NCI-H2107 treated with DMSO at 0.1 percent for 48 hours (cell line): ENCODE data around the gene ZNRF3.
"Not testable (repeated sequence)": the region's sequence is repeated elsewhere in the genome, so short reads cannot be mapped to it uniquely, and the experiment has no call there.

Experiments used
- DNase-seq: peaks from one replicate; lab custom pipeline; 2025; ENCODE audit not compliant: unreplicated experiment; lab: John Stamatoyannopoulos, UW

ZNRF3 gene

DNA sequence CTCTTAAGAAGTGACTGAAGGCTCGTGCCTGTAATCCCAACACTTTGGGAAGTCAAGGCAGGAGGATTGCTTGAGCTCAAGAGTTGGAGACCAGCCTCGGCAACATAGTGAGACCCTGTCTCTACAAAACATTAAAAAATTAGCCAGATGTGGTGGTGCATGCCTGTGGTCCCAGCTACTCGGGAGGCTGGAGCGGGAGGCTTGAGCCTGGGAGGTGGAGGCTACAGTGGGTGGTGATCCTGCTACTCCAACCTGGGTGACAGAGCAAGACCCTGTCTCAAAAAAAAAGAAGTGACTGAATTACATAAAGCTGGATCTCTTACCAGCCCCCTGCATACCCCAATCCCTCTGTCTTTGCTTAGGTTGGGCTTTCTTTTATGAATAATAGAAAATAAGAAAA is 120.2 kb downstream of the ZNRF3 start:
- no peak for DNase-seq

DNA sequence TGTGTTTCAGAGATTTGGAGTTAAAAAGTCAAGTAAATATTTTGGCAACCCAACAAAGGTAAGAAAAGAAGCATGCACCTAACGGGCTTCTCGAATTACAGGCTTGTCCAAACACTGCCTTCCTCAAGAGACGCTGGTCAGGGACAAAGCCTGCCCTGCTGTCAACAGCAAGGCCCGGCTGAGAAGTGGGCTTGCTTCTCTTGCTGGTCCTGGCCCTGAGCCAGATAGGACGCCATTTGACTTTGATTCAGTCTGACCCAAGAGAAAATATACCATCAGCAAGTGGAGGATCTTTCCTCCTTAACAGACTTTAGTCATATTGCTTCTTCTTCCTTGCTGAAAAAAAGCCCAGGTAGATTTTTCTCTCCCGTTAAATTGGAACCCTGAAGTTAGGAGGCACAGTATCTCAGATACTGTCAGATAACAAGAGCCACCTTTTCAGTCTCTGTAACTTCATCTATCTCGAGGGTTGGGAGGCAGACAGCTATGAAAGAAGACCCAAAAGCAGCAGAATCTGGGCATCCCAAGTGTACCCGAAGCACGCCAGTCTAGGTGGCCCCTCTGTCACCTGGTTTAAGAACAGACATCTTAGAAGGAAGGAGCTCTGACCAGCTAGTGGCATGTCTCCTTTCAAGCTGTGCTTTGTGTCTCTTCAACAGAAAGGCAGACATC is 120.7 kb downstream of the ZNRF3 start:
- peak; percentile 9 for DNase-seq

DNA sequence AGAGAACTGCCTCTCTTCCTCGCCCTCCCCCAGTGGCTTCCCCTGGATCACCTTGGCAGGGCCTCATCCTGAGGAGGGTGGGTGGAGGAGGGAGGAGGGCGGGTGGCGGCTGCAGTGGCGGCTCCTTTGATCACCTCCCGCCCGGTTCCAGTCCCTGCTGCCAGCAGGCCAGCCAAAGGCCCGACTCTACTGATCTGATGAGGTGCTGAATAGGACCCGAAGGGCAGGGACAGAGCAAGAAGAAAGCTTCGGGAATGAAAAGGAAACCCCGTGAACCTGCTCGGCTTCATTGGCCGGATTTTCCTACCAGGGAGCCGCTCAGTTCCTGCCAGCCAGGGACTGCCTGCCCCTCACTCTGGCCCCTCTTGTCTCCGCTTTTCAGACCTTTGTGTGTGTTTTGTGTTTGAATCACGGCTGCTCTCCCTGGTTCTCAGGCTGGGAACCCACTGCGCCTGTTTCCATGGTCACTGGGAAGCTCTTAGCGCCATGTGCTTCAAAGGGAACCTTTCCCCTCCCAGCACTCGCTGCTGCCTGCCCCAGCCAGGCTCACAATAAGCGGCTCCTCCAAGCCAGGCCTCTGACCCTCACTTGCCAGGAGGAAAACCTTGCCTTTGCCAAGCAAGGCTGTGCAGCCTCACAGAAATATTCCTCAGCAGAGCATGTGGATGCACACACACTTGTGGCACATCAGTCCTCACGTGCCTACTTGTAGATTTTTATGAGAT is 121.4 kb downstream of the ZNRF3 start:
- DNase-seq = no peak

DNA sequence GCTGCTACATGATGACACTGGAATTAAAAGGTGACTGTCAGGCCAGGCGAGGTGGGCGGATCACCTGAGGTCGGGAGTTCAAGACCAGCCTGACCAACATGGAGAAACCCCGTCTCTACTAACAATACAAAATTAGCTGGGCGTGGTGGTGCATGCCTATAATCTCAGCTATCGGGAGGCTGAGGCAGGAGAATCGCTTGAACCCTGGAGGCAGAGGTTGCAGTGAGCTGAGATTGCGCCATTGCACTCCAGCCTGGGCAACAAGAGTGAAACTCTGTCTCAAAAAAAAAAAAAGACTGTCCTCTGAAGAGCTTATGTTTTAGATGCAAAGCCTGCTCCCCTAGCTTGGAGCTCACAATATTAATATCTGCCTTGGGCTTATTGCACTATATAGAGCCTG is 122.4 kb downstream of the ZNRF3 start:
- not testable (repeated sequence) for DNase-seq

DNA sequence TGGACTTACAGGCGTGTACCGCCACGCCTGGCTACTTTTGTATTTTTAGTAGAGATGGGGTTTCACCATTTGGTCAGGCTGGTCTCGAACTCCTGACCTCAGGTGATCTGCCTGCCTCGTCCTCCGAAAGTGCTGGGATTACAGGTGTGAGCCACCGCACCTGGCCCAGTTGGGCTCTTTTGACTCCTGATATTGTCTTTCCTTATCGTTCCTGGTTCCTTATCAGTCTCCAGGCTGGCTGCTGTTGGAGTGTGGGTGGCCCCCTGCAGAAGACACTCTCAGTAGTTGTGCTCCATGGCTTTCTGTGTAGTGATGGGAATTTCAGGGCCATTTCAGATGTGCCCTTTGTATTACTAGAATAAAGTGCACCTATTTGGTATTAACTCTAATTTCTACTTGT is 123.0 kb downstream of the ZNRF3 start:
- DNase-seq = no peak

DNA sequence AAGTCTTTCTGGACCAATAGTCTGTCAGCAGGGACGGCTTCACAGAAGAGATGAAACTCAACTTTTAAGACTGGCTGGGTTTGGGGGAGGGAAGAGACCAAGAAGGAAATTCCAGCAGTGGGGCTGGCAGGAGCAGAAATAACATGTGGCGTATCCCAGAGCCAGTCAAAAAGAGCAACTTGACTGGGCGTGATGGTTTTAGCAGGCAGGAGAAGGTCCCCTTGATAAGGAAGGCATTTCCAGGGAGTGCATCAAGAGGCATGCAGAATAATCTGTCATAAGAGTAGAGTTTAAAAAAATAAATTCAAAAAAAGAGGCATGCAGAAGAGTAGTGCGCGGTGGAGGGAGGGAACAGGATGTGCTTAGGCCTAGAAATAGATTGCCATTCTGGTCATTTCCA is 125.8 kb downstream of the ZNRF3 start:
- DNase-seq = no peak

DNA sequence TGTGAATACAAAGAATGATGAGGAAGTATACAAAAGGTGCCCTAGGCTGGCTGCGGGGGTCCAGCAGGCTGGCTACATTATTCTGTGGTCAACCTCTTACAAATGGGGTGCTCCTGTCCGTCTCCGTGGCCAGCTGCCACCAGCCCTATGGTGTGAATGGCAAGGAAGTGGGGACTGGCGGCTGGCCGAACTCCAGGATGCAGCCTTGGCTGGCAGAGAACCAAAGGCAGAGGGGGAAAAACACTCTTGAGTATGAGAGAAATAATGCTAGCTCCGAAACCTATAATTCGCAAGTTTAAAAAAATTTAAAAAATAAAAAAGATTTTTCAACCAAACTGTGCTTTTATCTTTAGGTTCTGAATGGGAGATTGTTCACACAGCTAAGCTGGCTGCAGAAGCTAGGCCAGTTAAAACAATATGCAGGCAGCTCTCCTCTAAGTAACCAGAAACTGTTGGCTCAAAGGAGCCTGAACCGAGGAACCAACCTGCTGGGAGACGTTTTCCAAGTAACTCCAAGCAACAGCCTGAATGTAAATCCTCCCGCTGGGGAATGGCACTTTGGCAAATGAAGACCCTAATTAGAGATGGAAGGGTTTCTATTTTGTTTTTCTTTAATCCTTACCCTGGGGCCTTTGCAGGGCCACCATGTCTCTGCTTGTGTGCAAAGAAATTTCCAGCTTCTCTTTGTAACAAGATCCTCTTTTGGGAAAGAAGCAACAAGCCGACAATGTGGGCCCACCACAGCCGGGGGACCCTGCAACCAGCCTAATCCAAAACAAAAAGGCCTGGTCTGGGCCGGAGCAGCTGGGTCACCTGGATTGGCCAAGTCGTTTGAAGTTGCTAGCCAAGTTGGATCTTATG is 128.1 kb downstream of the ZNRF3 start:
- no peak for DNase-seq

DNA sequence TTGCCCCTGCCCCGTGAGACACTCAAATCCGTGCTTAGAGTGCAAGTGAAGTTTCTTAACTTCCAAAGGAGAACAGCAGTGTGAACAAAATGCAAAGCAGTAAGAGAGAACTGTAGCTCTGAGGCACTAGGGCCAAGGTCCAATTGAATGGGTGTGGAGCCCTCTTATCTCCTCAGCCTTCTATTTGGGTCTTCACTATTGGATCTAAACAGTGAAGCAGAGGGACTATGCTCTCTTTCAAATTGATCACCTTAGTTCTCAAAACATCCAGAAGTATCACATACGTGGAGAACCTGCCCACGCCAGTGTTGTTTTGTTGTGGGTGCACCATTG is 128.7 kb downstream of the ZNRF3 start:
- DNase-seq = no peak

DNA sequence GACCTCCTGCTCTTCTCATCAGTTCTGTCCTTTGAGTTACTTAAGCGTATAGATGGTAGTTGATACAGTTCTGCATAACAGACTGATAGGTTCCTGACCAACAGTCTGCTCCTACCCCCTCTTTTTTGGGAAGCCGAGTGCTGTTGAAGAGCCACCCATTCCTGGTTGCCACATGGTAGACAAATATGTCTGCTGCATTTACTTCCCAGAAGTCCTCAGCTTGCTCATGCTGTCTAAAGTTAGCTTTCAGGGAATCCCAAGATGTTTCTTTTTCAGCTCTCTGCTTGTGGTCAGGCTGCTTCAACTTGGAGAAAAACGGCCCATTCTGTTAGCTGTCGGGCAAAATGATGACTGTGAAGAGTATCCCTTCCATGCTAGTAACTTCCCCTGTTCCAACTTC is 129.6 kb downstream of the ZNRF3 start:
- no peak for DNase-seq

DNA sequence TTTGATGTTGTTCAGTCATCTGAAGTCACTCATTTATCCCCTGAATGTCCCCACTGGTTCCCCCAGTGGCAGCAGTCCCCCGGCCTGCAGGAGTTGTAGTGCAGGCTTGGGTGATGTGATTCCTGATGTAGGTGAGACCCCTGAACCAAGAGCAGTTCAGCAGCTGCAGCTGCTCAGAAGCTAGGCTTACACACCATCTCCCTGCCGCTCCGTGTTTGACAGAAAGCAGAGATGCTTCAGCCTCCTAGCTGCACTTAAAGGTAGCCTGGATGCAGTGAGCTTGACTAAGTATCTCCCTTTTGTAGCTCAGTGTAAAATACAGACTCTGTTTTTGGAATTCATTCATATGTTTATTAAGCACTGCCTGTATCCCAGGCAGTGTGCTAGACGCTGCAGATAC is 130.9 kb downstream of the ZNRF3 start:
- DNase-seq = no peak

DNA sequence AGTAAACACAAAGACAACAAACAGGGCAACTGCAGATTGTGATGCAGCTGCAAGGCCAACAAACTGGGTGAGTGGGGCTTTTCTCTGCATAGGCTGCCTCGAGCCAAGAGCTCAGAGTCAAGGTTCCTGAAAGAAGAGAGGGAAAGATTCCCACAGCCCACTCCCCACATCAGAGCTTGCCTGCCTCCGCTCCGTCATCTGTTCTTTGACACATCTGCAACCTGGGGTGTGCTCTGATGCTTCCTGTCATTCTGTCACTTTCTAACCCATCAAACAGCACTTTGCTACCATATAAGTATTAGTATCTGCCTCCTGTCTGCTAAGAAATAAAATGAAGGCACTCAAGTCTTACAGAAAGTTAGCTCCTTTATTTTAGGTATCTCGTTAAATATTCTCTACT is 131.4 kb downstream of the ZNRF3 start:
- DNase-seq = no peak

DNA sequence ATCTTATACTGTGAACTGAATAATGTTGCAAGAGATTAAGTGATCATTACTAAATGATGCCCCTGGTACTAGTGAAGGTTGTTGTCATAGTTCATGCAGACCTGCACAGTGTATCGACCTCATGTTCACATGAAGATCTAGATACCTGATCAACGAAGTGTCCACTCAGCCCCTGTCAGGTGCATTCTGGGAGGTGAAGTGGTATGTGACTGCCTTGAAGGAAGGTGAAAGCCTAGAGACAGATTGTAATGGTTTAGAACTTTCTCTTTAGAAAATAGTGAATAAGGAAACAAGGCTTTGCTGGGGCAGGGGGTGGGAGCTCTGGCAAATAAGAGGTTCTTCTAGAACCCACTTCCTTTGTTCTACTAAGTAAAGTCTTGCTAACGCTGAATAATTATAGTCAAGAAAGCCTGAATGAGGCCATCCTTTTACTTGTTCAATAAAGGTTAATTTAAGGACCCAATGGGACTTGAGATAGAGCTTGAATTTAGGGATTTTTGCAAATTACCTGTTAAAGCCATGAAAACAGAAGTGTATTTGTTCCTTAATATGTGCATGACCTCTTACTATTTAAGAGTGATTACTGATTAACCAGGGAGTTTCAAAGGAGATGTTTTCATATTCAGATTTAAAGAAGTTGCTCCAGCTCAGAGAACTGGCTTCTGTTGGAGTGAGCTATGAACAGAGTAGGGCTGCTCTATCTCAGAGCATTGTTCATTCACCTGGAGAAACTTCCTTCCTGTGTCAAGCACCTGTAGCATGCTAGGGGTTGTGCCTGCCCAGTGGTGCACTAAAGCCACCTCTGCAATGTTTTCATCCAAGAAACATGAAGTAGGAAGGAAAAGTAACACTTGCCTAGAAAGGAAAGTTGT is 132.9 kb downstream of the ZNRF3 start:
- no peak for DNase-seq

DNA sequence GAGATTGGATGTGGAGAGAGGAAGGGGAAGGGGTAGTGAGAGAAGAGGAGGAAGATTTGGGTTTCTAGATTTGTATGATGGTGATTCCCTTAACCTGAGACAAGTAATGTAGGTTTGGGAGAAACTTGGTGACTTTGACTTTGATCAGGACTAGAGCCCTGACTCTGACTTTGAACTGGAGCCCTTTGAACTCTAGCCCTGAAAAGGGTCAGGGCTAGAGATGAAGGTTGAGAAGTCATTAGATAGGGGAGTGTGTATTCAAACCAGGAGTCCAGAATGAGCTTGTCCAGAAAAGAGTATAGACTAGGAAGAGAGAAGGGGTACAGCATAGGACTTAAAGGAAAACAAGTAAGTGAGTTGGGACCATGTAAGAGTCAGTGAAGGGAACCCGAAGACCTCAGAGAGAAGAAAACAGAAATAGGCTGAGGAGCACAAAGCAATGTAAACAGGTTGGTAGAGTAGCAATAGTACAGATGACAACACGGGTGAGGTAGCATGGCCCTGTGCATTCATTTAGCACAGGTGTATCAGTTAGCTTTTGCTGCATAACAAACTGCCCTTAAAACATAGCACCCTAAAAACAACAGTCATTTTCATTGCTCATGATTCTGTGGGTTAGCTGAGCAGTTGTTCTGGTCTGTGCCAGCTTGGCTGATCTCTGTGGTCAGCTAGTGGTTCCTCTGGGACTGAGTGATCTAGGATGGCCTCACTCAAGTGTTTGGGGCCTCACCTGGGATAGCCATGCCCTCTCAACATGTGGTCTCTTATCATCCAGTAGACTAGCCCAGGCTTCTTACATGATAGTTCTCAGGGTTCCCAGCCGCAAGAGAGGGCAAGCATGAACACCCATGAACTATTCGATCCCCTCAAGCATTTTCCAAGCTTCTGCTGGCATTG is 135.2 kb downstream of the ZNRF3 start:
- no peak for DNase-seq

DNA sequence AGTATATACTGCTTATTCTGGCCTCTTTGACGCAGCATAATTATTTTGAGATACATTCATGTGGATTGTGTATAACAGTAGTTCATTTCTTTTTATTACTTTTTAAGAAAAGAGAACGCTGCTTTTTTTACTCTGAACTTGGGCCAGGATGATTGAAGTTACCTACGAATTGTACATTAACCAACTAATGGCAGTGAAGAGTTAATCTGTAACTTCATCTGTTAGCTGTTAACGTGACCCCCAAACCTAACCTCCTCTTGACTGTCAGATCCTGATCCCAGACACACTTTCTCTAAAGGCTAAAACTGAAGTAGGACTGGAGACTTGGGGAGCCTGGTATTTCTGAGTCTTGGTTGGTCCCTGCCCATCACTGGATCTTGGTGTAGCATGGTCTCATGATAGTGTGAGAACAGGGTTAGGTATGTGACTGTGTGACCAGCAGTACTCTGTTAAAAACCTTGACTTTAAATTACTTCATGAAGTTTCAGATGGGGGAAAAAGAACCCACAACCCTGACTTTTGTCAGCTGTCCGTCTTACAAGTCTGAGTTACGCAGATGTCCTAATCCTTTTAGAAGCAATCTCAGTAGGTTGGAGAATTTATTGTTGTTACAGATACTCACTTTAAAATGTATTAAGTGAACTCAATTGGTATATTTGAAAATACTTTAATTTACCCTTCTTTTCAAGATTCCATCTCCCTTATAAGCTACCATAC is 138.9 kb downstream of the ZNRF3 start:
- DNase-seq = no peak

DNA sequence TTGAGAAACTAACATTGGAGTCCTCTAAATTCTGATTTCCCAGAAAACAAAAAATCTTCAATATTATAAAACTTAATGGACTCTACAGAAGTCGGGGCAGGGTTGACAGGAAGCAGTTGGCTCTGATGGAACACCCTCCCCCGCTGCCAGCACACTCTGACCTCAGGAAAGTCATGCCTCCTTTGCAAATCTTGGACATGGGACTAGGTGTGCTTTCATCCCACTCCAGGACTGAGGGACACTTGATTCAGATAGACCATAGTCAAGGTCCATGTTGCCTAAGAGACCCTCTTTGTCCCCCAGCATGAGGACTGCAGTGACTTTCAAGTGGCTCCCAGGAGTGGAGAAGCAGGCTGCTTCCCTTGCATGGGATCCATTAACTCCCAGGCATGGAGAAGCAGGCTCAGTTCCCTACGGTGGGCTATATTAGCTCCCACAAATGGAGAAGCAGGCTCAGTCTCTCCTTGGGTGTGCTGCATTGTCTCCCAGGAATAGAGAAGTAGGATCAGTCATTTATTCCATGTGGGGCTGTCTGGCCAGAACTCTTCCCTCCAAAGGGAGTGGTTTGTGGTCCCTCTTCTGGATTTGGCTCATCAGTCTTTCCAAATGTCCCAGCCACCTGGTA is 139.9 kb downstream of the ZNRF3 start:
- DNase-seq = no peak

DNA sequence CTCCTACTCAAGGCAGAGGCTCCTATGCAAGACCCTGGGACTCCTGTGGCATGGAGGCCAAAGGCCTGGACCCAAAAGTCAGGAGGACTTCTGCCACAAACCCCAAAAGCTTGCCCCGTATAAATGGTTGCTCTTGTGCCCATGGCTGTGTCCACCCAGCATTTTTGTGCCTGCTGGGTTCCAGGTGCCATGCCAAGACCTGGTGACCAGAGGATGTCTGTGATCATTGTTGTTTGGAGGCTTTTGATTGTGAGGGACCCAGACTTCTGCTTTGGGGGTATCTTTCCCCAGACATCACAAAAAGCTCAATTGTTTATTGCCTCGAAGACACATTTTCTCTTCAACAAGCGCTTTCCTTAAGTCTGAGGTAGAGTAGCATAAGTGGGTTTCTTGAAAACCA is 143.2 kb downstream of the ZNRF3 start:
- DNase-seq = no peak

DNA sequence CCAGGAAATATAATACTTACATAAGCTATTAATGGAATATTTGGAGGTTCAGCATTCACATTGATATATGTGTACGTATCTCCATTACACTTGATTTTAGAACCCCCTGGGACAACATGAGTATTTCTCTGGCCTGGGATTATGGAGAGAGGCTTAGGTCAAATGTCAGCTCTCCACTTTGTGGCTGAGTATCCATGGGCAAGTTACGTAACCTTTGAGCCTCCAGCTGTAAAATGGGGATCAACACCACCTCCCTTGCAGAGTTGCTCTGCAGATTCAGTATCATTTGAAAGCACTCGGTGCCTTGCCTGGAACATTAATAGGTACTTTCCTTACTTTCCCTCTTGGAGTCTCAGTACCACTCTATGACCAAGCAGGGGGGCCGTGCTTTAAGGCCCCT is 145.1 kb downstream of the ZNRF3 start:
- DNase-seq = no peak

DNA sequence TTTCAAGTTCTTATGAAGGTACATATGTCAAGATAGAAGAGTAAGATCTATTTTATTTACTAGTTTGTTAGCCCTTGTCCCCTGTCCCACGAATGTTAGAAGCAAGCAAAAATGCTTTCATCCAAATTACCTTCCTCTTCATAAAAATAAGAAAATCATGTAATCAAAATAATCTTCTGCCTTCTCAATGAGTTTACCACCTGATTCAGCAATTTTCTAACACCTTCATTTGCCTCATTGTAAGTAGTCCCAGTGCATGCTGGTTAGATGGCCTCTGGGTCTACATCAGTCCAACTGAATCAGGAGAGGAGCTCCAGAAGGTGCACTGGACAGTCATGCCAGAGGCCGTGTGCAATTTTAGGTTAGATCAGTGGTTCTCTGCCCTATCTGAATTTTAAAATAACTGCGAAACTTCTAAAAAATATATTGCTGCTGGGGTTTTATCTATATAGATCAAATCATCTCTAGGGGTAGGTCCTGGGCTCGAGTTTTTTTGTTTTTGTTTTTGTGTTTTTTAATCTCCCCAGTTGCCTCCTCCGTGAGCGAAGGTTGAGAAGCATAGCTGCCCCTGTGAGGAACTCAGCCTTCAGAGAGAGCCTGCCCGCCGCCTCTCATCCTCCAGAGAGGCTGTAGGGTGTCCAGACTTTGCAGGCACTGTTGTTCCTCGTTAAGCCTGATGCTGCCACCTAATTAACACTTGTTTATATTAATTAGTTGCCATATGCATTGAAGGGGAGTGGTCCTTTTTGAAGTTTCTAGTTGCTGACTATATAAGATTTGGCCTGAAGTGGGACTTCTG is 146.0 kb downstream of the ZNRF3 start:
- DNase-seq = no peak
